ENCODE data around the gene SPRN.

- TF ChIP-seq, protein P1, sequence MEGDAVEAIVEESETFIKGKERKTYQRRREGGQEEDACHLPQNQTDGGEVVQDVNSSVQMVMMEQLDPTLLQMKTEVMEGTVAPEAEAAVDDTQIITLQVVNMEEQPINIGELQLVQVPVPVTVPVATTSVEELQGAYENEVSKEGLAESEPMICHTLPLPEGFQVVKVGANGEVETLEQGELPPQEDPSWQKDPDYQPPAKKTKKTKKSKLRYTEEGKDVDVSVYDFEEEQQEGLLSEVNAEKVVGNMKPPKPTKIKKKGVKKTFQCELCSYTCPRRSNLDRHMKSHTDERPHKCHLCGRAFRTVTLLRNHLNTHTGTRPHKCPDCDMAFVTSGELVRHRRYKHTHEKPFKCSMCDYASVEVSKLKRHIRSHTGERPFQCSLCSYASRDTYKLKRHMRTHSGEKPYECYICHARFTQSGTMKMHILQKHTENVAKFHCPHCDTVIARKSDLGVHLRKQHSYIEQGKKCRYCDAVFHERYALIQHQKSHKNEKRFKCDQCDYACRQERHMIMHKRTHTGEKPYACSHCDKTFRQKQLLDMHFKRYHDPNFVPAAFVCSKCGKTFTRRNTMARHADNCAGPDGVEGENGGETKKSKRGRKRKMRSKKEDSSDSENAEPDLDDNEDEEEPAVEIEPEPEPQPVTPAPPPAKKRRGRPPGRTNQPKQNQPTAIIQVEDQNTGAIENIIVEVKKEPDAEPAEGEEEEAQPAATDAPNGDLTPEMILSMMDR (IDR thresholded peaks at IDR 0.05; ENCODE audit: insufficient read depth, low read depth, low read length): no peak
- no peak for TF ChIP-seq EZH2 (IDR thresholded peaks at IDR 0.05; ENCODE audit: insufficient read depth, low read length)
Observed at GRCh38 chr10:133390597-133391248, 33.7 kb downstream of the SPRN start.

All from astrocyte (in vitro differentiated cells and primary cell).